ENCODE results near the gene CTAGE8.
"Not testable (repeated sequence)": the region's sequence is repeated elsewhere in the genome, so short reads cannot be mapped to it uniquely, and the experiment has no call there.

The CTAGE8 gene

GRCh38 chr7:144255471-144255897 lies 13.6 kb downstream of the CTAGE8 start:
- no peak for DNase-seq

- not testable (repeated sequence) for DNase-seq
Observed at GRCh38 chr7:144252307-144252706, 16.8 kb downstream of the CTAGE8 start.

DNA sequence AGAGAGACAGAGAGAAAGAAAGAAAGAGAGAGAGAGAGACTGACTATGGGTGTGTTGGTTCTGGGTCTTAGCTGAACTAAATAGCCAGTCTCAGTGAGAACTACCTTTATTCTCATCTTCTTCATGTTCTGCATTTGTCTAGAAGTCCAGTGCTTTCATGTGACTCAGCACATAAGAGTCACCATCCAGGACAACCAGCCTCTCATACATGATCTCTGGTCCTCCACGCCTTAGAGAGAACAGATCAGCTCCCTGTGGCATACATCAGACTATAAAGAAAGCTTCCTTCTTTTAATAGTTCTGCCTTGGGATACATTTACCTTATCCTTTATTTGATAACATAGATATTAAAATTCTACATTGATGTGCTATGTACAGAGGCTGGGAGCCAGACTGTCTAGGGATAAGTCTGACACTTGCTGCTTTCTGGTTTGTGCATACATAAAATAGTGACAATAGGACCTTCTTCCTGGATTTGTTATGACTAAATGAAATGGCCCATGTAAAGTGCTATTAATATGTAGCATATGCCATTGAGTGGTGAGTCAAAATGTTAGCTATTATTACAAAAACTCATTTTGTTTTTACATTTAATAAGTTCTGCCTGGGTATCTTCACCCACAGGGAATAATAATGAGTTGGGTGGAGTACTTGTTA lies 21.3 kb downstream of the CTAGE8 start:
- DNase-seq, result not testable (repeated sequence)

DNA sequence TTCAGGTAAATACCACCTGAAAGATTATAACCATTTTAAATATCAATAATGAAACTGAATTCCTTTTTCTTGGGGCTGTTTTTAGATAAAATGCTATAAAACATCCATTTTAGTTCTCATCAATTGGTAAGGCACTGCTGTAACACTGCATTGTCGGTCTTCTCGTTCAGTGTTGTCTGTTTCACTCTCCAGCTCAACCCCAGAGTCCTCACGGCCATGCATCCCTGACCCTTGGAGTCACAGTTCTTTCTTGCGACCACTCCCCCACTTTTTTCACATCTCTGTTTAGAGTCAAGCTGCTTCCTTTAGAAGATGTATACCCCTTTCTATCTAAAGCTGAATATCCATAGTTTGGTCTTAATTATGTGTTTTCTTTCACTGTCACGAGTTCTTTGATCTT lies 22.1 kb downstream of the CTAGE8 start:
- not testable (repeated sequence) for DNase-seq

DNA sequence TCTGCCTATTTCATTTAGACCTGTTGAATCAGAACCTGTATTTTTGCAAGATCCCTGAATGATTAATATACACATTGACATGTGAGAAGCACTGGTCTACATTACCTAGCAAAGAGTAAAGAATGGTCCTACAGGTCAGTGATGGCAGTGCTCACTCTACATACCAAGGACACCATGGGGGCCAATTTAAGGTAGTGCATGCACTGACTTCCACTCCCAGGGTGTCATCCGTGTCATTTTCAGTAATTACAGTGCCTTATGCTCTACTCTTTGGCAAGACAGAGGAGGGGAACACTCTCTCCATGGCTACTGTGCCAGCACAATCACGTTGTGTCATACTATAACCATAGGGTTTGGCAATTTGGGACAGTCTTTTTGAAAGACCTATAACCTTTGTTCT lies 23.7 kb downstream of the CTAGE8 start:
- not testable (repeated sequence) for DNase-seq

DNA sequence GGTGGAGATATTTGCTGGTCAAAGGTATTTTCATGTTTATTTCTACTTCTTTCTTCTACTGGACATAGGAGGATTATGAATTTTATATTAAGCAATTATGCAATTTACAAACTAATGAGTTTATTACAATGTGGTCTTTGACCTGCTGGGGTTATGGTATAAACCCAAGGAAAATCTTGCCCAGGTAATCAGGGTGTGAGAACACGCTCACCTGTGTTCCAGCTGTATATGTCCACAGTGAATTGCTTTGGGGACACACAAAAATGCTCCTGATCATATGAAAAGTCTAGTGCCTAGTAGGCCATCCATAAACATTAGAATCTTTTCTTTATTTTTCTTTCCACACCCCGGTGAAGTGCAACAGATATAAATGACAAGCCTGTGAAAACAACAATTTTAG lies 29.7 kb downstream of the CTAGE8 start, which contains the start of gene OR2A42:
OR2A42 (minus strand) TSS at position 241 of the 400 bp plus-strand sequence. CDS start 6,762 bp downstream, outside the sequence.
- DNase-seq, result not testable (repeated sequence)

DNA sequence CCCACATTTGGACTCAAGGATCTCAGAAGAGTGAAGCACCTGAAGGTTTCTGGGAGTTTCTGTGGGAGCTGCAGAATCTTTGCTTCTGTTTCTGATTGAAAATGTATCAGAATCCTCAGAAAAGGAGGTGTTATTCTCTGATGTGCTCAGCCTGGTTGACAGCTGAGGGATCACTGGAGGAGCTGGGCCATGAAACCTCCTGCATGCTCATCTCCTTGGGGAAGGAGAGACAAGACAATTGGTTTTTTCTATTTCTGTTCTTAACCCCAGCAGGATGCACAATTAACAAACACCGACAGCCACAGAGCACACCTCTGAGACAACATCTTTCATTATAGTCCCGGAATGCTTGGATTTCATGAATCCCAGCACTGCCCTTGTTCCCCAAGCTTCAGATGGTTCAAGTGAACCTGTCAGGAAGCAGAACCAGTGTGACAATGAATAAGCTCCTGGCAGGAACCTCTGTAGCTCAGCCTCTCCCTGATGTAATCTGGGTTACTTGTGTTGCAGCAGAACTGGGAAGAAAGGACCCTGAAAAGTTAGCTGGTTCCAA lies 30.5 kb downstream of the CTAGE8 start:
- DNase-seq, result not testable (repeated sequence)

GRCh38 chr7:144233039-144233438 lies 36.0 kb downstream of the CTAGE8 start:
- not testable (repeated sequence) for DNase-seq

- not testable (repeated sequence) for DNase-seq
Observed at GRCh38 chr7:144231027-144231426, 38.1 kb downstream of the CTAGE8 start.

DNA sequence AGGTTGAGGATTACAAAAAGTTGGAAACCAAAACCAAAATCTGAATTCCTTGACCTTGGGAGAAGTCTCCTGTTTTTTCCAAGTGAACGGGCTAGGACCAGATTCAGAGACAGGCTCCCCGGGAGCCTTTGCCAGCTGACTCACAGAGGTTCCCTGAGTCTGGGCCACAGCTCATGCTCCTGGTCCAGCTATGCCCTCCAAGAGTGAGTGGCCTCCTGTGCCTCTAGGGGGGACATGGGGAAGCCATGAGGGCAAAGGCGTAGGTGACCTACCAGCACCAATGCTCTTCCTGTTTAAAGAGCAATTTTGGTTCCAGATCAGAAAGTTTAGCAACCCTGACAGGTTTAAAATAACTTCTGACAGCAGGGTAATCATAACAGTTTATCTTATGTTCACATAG lies 40.3 kb downstream of the CTAGE8 start:
- not testable (repeated sequence) for DNase-seq

DNA sequence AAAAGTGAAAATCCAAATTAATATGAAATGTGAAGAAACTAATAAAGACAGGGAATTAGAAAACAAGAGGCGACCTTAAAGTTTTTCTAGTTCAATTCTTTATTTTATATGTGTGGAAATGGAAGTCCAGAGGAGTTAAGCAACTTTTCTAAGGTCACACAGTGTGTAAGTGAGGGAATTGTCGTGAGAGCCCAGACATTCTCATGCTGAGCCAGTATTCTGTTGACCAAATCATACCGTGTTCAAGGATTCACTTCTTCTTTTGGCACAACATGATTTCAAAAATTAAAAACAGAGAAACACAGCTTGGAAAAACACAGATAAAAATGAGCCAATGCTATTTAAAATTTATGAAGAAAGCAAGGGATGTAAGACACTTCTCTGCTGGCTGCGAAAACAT lies 42.2 kb downstream of the CTAGE8 start:
- not testable (repeated sequence) for DNase-seq

- not testable (repeated sequence) for DNase-seq
Observed at GRCh38 chr7:144223675-144224074, 45.4 kb downstream of the CTAGE8 start.

DNA sequence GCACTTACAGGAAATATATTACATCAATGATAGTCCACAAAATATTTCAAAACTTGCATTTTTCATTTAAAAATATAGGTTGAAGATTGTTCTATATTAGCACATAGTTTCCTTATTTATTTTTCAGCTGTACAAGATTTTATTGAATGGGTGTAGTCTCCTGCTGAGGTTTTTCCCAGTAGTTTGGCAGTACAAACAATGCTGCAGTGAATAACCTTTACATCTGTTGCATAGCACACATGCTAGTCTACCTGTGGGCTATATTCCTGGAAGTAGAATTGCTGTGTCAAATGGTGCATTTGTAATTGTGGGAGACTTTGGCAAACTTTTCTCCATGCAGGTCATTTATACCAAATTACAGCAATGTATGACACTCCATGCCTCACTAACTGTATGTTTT lies 48.6 kb downstream of the CTAGE8 start:
- DNase-seq, result not testable (repeated sequence)

GRCh38 chr7:144219149-144219548 lies 49.9 kb downstream of the CTAGE8 start:
- not testable (repeated sequence) for DNase-seq

GRCh38 chr7:144218581-144218980 lies 50.5 kb downstream of the CTAGE8 start:
- DNase-seq, result not testable (repeated sequence)

GRCh38 chr7:144217200-144217599 lies 51.9 kb downstream of the CTAGE8 start:
- DNase-seq, result not testable (repeated sequence)
